Fibroblast of the conjunctiva (primary cell): ENCODE data around the gene INTS15.
"Not testable (repeated sequence)": the region's sequence is repeated elsewhere in the genome, so short reads cannot be mapped to it uniquely, and the experiment has no call there.

ENCODE experiments used
- DNase-seq: peaks from one replicate; pipeline ENCODE4 v3.0.0-alpha.2; 2010; ENCODE audit warnings: low read depth

INTS15 gene

GRCh38 chr7:6577369-6578113 is 12.3 kb upstream of the INTS15 start, which contains the start of gene ZDHHC4:
Gene ZDHHC4, plus strand, starts transcription at chr7:6577454. Its CDS starts 3,108 bp downstream, at chr7:6580562.
- DNase-seq = peak; percentile 58

GRCh38 chr7:6578114-6579084 is 11.4 kb upstream of the INTS15 start:
- no peak for DNase-seq

- DNase-seq = no peak
Observed at GRCh38 chr7:6579446-6579845, 10.4 kb upstream of the INTS15 start.

GRCh38 chr7:6585746-6586432 is 3.9 kb upstream of the INTS15 start:
- not testable (repeated sequence) for DNase-seq

- no peak for DNase-seq
Observed at GRCh38 chr7:6588566-6588965, 1.3 kb upstream of the INTS15 start.

- no peak for DNase-seq
Observed at GRCh38 chr7:6589151-6589828, 531 bp upstream of the INTS15 start.

GRCh38 chr7:6590645-6591110 is 857 bp downstream of the INTS15 start:
- DNase-seq = no peak

- DNase-seq = no peak
Observed at GRCh38 chr7:6600093-6600492, 10.3 kb downstream of the INTS15 start.

- no peak for DNase-seq
Observed at GRCh38 chr7:6604458-6604857, 14.6 kb downstream of the INTS15 start.

- DNase-seq = no peak
Observed at GRCh38 chr7:6606866-6607583, 17.2 kb downstream of the INTS15 start.

GRCh38 chr7:6607651-6608051 is 17.8 kb downstream of the INTS15 start:
- DNase-seq = no peak

- DNase-seq = no peak
Observed at GRCh38 chr7:6608081-6608480, 18.3 kb downstream of the INTS15 start.

- DNase-seq = no peak
Observed at GRCh38 chr7:6608794-6609193, 19.0 kb downstream of the INTS15 start.

- DNase-seq = no peak
Observed at GRCh38 chr7:6612819-6613218, 23.0 kb downstream of the INTS15 start.

GRCh38 chr7:6613706-6614105 is 23.9 kb downstream of the INTS15 start:
- no peak for DNase-seq

- no peak for DNase-seq
Observed at GRCh38 chr7:6614953-6615722, 25.3 kb downstream of the INTS15 start, which contains the start of gene ZNF853. Gene ZNF853, plus strand, starts transcription at chr7:6615610. Its CDS starts 565 bp downstream, at chr7:6616175.

- no peak for DNase-seq
Observed at GRCh38 chr7:6615723-6616555, 26.1 kb downstream of the INTS15 start.

- no peak for DNase-seq
Observed at GRCh38 chr7:6616854-6617643, 27.2 kb downstream of the INTS15 start.
